Hepatocyte (in vitro differentiated cells): Measurements from ENCODE around the gene RANBP3L. TPM values are rescaled to one million over a fixed set of nuclear protein-coding genes. Genes with fewer than 3 reads are reported as not detected.

Experiments
- DNase-seq: peaks from one replicate; pipeline ENCODE4 v3.0.0-alpha.2; 2016; ENCODE audit warnings: low spot score
- H2AFZ ChIP-seq: fragments of 200-600 bp; sonication (generic); 2 replicates; pipeline ENCODE4 v1.6.0; 2016; ENCODE audit warnings: antibody characterized with exemption, mild to moderate bottlenecking
- H3K27ac ChIP-seq: fragments of 200-600 bp; sonication (generic); 2 replicates; pipeline ENCODE4 v1.5.1; 2016; ENCODE audit warnings: mild to moderate bottlenecking
- H3K27me3 ChIP-seq: fragments of 200-600 bp; sonication (generic); 2 replicates; pipeline ENCODE4 v1.6.1; 2016
- H3K36me3 ChIP-seq: fragments of 200-600 bp; sonication (generic); replicated peaks from 2 replicates; pipeline ENCODE4 v1.5.1; 2016; ENCODE audit warnings: low read depth; ENCODE audit not compliant: insufficient read depth
- H3K4me1 ChIP-seq: fragments of 200-600 bp; sonication (generic); 2 replicates; pipeline ENCODE4 v1.5.1; 2016; ENCODE audit warnings: mild to moderate bottlenecking, moderate library complexity; ENCODE audit not compliant: insufficient read depth
- H3K4me2 ChIP-seq: fragments of 200-600 bp; sonication (generic); 2 replicates; pipeline ENCODE4 v1.6.0; 2016
- H3K4me3 ChIP-seq: fragments of 200-600 bp; sonication (generic); 2 replicates; pipeline ENCODE4 v1.5.1; 2016; ENCODE audit warnings: mild to moderate bottlenecking
- H3K79me2 ChIP-seq: fragments of 200-600 bp; sonication (generic); 2 replicates; pipeline ENCODE4 v1.6.0; 2017; ENCODE audit warnings: mild to moderate bottlenecking
- H3K9me2 ChIP-seq: fragments of 200-600 bp; sonication (generic); replicated peaks from 2 replicates; pipeline ENCODE4 v1.6.0; 2017; ENCODE audit warnings: mild to moderate bottlenecking; ENCODE audit not compliant: insufficient read depth
- H3K9me3 ChIP-seq: fragments of 200-600 bp; sonication (generic); 2 replicates; pipeline ENCODE4 v1.5.1; 2016; ENCODE audit warnings: low read depth, mild to moderate bottlenecking
- H4K20me1 ChIP-seq: fragments of 200-600 bp; sonication (generic); 2 replicates; pipeline ENCODE4 v1.6.0; 2016; ENCODE audit warnings: mild to moderate bottlenecking; ENCODE audit not compliant: insufficient read depth, poor library complexity, severe bottlenecking
- CTCF ChIP-seq: fragments of 200-600 bp; sonication (generic); IDR thresholded peaks from 2 replicates; pipeline ENCODE4 v1.5.1; 2016; ENCODE audit warnings: antibody characterized with exemption, mild to moderate bottlenecking; ENCODE audit not compliant: poor library complexity
- EZH2 ChIP-seq: fragments of 200-600 bp; sonication (generic); IDR thresholded peaks from 2 replicates; pipeline ENCODE4 v1.6.1; 2016; ENCODE audit warnings: antibody characterized with exemption, mild to moderate bottlenecking, borderline replicate concordance
- EZH2phosphoT487 ChIP-seq: fragments of 200-600 bp; sonication (generic); IDR thresholded peaks from one replicate; pipeline ENCODE4 v1.6.1; 2018; ENCODE audit warnings: antibody characterized with exemption, mild to moderate bottlenecking, low read depth, moderate library complexity; ENCODE audit not compliant: unreplicated experiment, severe bottlenecking
- WGBS: methylation state at CpG from one replicate; pipeline ENCODE4 v1.1.6; 2016; ENCODE audit warnings: low lambda C conversion rate; ENCODE audit errors: missing lambda C conversion rate; 5-methylcytosine and 5-hydroxymethylcytosine counted together
- polyA plus RNA-seq: library from polyadenylated mRNA; unstranded; fragments of >200 nt; fragmentation: Nextera tagmentation; extraction: Ambion mirVana; gene quantifications from 2 replicates; pipeline ENCODE4 v1.2.1, GENCODE V29; 2016
- total RNA-seq: library from RNA; depleted of rRNA; stranded (reverse); fragments of >200 nt; gene quantifications from 2 replicates; pipeline ENCODE4 v1.2.3, GENCODE V29; 2014

Gene RANBP3L
- total and polyA plus RNA-seq, 2 experiments from 2014 or later = 0.28 to 6.5 TPM

GRCh38 chr5:36270175-36270574, 31.5 kb downstream of the RANBP3L start:
- Histone ChIP-seq H3K36me3 (no peaks in the 10 kb centered on the region), H3K27ac (peak overlapping the region; percentile 16), H3K4me1 (no peaks in the 10 kb centered on the region), H4K20me1 (no peaks in the 10 kb centered on the region), H3K9me2 (no peaks in the 10 kb centered on the region), H3K4me2 (no peak overlapping the region), H3K79me2 (no peaks in the 10 kb centered on the region), H3K4me3 (no peak overlapping the region), H3K9me3 (no peaks in the 10 kb centered on the region), H3K27me3 (no peaks in the 10 kb centered on the region), H2AFZ (no peak overlapping the region)
- WGBS = 79% methylated on average over 3 of the region's 3 CpGs
- no peak for DNase-seq
- no peak for TF ChIP-seq EZH2phosphoT487
- no peak for TF ChIP-seq CTCF
- TF ChIP-seq EZH2 = no peak

GRCh38 chr5:36269478-36269877, 32.2 kb downstream of the RANBP3L start:
- Histone ChIP-seq H3K27ac (peak overlapping the region; percentile 16), H3K36me3 (no peaks in the 10 kb centered on the region), H4K20me1 (no peaks in the 10 kb centered on the region), H3K79me2 (no peaks in the 10 kb centered on the region), H3K9me2 (no peaks in the 10 kb centered on the region), H3K4me2 (no peak overlapping the region), H2AFZ (no peak overlapping the region), H3K4me3 (no peak overlapping the region), H3K9me3 (no peaks in the 10 kb centered on the region), H3K27me3 (no peaks in the 10 kb centered on the region), H3K4me1 (no peaks in the 10 kb centered on the region)
- TF ChIP-seq CTCF (no peak), EZH2phosphoT487 (no peak)
- no peak for DNase-seq

GRCh38 chr5:36267905-36268304, 33.8 kb downstream of the RANBP3L start:
- Histone ChIP-seq H3K36me3 (no peaks in the 10 kb centered on the region), H3K27ac (no peak overlapping the region), H3K4me1 (no peaks in the 10 kb centered on the region), H2AFZ (no peak overlapping the region), H3K4me3 (no peak overlapping the region), H3K79me2 (no peaks in the 10 kb centered on the region), H3K27me3 (no peaks in the 10 kb centered on the region), H3K9me3 (no peaks in the 10 kb centered on the region), H3K4me2 (no peak overlapping the region), H4K20me1 (no peaks in the 10 kb centered on the region), H3K9me2 (no peaks in the 10 kb centered on the region)
- WGBS = 92% methylated on average over 3 of the region's 3 CpGs
- no peak for TF ChIP-seq EZH2
- no peak for TF ChIP-seq CTCF
- no peak for TF ChIP-seq EZH2phosphoT487
- DNase-seq = no peak

GRCh38 chr5:36264202-36264760, 37.4 kb downstream of the RANBP3L start:
- Histone ChIP-seq H3K79me2 (no peaks in the 10 kb centered on the region), H3K27me3 (no peaks in the 10 kb centered on the region), H2AFZ (no peak overlapping the region), H3K4me3 (no peak overlapping the region), H3K36me3 (no peaks in the 10 kb centered on the region), H3K9me2 (no peaks in the 10 kb centered on the region), H3K27ac (no peak overlapping the region), H3K4me2 (no peak overlapping the region), H4K20me1 (no peaks in the 10 kb centered on the region), H3K9me3 (no peaks in the 10 kb centered on the region), H3K4me1 (no peaks in the 10 kb centered on the region)
- no peak for DNase-seq
- no peak for TF ChIP-seq EZH2
- no peak for TF ChIP-seq EZH2phosphoT487
- no peak for TF ChIP-seq CTCF
- 96% methylated on average over 4 of the region's 4 CpGs for WGBS
